Epithelial cell of esophagus (primary cell): Measurements from ENCODE around the gene SLC25A23.

Experiments
- DNase-seq: peaks from one replicate; pipeline ENCODE4 v3.0.0; 2010; ENCODE audit warnings: low read depth
- H3K4me3 ChIP-seq: 2 replicates; pipeline ENCODE4 v1.5.1; 2011; ENCODE audit warnings: mild to moderate bottlenecking, low read length, control low read depth
- TF ChIP-seq, protein P1 (sequence below): IDR thresholded peaks from 2 replicates; pipeline ENCODE4 v1.5.1; 2011; ENCODE audit warnings: low read depth, mild to moderate bottlenecking, low read length, control low read depth, inconsistent platforms; ENCODE audit not compliant: insufficient read depth; ENCODE audit errors: missing control alignments

Gene SLC25A23

DNA sequence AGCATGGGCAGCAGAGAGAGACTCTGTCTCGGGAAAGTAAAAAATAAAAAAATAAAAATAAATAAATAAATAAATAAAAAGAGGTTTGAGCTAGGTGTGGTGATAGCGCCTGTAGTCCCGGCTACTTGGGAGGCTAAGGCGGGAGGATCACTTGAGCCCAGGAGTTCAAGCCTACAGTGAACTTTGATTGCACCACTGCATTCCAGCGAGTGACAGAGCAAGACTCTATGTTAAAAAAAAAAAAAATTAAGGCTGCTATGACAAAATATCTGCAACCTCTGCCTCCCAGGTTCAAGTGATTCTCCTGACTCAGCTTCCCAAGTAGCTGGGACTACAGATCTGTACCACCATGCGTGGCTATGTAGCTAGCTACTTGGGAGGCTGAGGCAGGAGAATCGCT is 25.2 kb upstream of the SLC25A23 start:
- no peak for DNase-seq
- TF ChIP-seq, protein P1, sequence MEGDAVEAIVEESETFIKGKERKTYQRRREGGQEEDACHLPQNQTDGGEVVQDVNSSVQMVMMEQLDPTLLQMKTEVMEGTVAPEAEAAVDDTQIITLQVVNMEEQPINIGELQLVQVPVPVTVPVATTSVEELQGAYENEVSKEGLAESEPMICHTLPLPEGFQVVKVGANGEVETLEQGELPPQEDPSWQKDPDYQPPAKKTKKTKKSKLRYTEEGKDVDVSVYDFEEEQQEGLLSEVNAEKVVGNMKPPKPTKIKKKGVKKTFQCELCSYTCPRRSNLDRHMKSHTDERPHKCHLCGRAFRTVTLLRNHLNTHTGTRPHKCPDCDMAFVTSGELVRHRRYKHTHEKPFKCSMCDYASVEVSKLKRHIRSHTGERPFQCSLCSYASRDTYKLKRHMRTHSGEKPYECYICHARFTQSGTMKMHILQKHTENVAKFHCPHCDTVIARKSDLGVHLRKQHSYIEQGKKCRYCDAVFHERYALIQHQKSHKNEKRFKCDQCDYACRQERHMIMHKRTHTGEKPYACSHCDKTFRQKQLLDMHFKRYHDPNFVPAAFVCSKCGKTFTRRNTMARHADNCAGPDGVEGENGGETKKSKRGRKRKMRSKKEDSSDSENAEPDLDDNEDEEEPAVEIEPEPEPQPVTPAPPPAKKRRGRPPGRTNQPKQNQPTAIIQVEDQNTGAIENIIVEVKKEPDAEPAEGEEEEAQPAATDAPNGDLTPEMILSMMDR = no peak
- H3K4me3 ChIP-seq = no peak overlapping the region

DNA sequence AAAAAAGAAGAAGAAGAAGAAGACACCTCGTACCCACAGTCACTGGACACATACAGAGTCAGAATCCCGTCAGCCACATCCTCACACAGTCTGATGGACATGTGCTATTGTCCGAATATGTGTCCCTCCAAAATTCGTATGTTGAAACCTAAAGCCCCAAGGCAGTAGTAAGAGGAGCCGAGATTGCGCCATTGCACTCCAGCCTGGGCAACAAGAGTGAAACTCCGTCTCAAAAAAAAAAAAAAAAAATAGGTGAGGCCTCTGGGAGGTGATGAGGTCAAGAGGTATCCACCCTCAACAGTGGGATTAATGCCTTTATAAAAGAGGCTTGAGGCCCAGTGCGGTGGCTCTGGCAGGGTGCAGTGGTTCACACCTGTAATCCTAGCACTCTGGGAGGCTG is 24.6 kb upstream of the SLC25A23 start:
- H3K4me3 ChIP-seq = no peak overlapping the region
- TF ChIP-seq, protein P1 = no peak
- DNase-seq = no peak

DNA sequence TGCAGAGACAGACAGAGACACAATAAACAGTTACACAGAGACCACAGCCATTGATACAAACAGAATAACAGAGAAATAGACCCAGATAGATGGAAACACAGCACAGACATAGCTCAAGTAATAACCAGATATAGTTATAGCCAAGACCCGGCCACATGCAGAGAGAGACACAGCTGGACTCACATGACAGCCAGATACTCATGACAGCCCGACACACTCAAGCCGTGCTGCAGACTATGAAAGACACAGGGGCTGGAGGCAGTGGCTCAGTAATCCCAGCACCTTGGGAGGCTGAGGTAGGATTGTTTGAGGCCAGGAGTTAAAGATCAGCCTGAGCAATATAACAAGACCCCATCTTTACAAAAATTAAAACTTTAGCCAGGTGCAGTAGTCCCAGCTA is 23.6 kb upstream of the SLC25A23 start:
- TF ChIP-seq, protein P1 = no peak
- H3K4me3 ChIP-seq = no peak overlapping the region
- DNase-seq = no peak

DNA sequence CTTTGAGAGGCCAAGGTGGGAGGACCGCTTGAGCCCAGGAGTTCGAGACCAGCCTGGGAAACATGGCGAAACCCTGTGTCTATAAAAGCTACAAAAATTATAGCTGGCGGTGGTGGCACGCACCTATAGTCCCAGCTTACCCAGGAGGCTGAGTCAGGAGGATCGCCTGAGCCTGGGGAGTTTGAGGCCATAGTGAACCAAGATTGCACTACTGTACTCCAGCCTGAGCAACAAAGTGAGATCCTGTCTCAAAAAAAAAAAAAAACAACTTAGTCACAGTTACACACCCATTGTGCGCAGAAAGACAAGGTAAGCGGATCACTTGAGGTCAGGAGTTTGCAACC is 22.7 kb upstream of the SLC25A23 start:
- no peak overlapping the region for H3K4me3 ChIP-seq
- DNase-seq = no peak
- TF ChIP-seq, protein P1 = no peak

DNA sequence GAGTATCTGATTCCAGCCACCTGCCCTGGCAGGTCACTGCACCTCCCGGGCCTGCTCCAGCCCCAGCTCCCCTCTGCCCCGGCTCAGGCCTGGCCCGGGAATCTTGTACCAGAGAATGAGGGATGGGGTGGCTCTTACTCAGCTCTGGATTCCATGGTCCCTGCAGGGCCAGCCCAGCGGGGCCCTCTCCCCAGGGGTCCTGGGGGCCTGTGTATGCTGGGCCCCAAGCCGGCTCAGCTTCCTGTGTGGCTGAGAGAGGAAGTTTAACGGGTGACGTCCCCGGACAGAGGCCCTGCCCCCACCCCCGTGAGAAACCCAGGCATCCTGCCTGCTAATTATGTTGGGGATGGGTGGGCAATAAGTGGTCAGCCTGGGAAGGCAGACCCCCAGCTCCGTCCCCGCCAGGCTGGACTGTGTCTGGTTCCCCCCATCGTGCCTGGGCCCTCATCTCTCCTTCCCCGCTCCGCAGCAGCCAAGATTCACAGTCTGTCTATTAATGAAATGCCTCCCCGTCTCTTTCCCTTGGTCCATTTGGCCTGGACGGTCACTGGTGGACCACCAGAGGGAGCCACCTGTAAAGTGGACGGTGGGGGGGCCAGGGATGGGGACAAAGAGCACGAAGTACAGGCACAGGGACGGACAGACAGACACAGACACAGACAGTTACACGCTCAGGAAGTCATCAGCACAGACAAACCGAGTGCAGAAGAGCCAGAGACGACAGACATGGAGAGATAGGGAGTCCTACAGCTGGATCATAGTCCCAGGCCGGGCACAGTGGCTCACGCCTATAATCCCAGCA is 22.1 kb upstream of the SLC25A23 start, which contains the start of gene DENND1C:
DENND1C (minus strand) TSS at position 247 of the 802 bp plus-strand sequence; CDS start at position 155, 92 bp downstream.
- H3K4me3 ChIP-seq = no peak within 1 kb of the TSS
- DNase-seq = no peak

DNA sequence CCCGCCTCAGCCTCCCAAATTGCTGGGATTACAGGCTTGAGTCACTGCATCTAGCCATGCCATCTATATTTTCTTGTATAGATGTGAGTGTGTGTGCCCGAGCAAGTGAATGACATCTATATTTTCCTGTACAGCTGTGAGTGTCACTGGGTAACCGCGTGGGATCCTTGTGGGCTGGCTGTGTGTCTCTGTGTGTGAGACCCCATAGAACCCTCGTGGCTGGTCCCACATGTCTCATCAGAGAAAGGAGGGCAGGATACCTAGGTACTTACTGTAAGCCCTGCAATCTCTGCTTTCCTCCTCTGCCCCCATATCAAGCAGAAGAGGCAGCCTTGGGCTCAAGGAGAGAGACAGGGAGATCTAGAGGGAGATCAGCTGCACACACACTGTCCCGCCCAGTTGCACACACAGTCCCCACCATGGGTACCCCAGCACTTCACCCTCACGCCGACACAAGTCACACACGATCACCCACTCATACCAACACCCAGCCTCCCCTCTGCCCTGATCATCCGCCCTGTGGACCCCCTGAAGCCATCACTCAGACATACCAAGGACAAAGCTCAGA is 21.3 kb upstream of the SLC25A23 start:
- TF ChIP-seq, protein P1 = no peak
- DNase-seq = no peak
- no peak overlapping the region for H3K4me3 ChIP-seq

More for the DNA sequence above, 22.1 kb upstream of the SLC25A23 start, which contains the start of gene DENND1C:
- TF ChIP-seq, protein P1 = no peak

DNA sequence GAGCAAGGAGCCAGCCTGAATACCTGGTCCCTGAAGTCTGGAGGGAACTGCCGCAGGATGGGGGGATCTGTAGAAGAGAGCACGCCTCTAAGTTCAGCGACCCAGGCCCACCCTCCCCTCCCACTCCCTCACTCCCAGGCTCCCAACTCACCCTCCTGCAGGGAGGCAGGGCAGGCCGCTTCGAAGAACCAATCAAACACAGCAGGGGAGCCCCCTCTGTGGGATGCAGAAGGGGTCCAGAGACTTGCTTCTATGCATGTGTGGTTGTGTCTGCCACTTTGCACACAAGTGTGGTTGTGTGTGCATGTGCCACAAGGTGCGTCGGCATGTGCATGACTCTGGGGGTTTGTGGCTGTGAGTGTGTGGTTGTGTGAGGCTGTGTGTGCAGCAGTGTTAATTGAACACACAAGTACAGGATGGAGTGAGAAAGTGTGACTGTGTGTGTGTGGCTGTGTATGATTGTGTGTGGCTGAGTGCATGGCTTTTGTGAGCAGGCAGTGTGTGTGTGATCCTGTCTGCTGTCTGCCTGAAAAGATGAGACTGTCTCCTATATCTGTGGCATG is 20.3 kb upstream of the SLC25A23 start:
- no peak overlapping the region for H3K4me3 ChIP-seq
- DNase-seq = no peak
- TF ChIP-seq, protein P1 = no peak
